NCI-H446 treated with DMSO at 0.1 percent for 48 hours (cell line): ENCODE measurements around the gene NVL.
"Not testable (repeated sequence)": the region's sequence is repeated elsewhere in the genome, so short reads cannot be mapped to it uniquely, and the experiment has no call there.

Source experiments
- DNase-seq: peaks from one replicate; lab custom pipeline; 2025; lab: John Stamatoyannopoulos, UW

Gene NVL

DNA sequence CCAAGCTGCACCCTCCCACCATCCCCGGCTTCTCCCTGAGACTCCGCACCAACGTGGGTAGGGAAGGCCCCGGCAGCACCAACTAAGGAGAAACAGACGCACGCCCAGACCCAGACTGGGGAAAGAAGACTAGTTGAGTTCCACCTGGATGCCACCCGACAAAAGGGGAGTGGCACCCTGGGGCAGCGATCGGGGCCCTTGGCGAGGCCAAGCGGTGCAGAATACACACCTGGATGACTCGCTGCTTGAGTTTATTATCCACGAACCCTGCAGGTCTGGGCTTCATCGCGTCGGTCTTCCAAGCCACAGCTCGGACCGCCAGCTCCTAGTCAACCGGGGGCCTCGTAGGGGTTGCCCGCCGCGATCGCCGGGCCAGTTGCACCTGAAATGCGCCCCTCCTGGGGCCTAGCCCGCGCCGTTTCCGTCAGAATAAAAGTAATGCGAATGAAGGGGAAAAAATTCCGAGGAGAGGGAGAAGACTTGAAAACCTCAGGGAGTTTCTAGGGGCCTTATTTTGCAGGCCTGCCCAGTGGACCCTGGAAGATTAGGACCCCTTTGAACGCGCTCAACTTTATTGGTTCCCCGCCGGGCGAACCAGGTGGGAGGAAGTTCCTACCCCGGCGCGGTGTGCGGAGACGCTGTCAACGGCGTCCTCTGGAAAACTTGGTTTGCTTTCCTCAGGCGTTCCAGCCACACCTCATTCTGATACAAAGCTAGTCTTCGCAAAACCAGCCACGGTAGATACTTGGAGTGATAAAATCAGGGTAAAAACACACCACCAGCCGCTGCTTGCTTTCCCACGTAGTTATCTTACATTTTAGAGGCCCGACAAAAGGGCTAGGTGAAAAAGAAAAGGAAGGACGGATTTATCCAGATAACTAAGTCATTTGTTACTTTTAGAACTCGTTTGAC lies at the start of gene NVL:
Gene NVL (minus strand): TSS at position 331 of the 912 bp plus-strand sequence. CDS start 45 bp downstream, at position 286.
- DNase-seq: peak; percentile 80

DNA sequence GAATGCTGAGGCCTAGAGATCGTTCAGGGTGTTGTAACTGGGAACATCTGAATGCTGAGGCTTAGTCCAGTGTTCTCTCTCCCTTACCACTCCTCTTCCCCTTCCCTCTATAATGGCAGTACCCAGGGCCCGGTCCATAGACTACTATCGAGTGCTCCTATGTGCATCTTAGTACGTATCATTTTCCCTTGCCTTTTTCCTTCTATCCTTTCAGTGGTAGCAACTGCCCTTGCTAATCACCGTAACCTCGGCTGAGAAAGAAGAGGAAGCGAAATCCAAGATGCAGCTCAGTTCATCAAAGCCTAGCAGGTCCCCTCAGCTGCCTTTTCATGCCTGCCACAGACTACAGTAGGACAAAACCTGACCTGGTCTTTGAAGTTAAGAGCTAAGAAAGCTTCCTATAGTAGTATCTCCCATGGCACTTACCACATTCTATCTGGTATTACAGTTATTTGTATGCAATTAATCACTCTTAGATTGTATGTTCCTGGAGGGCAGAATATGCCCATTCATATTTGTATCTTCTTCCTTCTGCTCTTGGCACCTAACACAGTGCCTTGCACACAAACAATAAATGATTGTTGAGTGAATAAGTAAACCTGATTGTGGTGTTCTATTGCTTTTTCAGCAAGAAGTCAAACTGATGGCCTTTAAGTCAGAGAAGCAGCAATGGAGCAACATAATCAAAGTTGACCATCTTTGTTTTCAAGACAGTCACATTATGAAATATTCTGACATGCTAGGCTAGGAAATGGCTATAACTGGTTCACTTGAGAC lies 49.1 kb upstream of the NVL start:
- no peak for DNase-seq

DNA sequence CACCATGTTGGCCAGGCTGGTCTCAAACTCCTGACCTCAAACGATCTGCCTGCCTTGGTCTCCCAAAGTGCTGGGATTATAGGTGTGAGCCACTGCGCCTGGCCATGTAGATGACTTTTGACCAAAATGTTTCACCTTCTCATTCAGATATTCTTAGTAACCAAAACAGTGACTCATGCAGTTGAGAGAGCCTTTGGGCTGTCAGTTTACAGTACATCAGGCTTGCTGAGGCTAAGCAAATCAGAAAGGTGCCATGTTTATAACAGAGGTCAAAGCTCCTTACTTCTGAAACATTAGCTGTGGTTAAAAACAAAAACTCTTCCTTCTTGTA lies 47.7 kb upstream of the NVL start:
- no peak for DNase-seq

DNA sequence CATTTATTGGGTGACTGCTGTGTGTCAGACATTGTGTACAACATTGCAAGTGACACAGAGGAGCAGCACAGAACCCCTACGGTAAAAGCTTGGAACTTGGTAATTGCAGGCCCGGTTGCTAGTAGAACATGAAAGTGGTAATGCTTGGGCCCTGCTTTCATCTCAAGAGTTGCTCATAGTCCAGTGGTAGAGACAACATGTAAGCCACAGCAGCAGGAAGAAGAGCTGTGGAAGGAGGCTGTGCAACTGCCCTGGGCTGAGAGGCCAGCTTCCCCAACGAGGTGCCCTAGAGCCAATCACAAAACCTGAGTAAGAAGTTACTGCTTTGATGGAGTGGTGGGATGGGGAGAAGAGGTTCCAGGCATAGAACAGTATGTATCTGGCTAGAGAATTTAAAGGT lies 45.1 kb upstream of the NVL start:
- no peak for DNase-seq

DNA sequence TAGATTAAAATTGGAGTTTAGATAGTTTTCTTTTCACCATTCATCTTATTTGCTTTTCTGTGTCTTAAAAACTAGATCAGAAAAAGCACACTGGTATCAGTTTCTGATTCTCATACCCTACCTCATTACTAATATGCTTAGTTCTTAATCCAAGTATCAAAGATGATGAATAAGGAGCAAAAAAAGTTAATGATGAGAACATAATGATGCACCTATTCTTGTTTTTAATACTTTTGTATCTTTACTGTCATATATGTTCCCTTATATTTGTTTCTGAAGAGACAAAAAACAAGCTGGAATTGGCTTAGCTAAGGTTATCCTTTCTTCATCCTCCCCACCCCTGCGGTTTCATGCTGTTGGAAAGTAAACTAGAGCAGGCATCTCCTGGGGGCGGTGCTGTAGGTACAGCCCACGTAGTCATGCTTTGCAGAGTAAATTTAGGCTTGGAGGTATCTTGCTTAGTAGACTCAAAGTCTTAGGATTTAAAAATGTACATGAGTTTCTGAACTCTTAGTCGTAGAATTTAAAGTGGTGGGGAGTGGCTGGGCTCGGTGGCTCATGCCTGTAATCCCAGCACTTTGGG lies 43.1 kb upstream of the NVL start:
- no peak for DNase-seq

DNA sequence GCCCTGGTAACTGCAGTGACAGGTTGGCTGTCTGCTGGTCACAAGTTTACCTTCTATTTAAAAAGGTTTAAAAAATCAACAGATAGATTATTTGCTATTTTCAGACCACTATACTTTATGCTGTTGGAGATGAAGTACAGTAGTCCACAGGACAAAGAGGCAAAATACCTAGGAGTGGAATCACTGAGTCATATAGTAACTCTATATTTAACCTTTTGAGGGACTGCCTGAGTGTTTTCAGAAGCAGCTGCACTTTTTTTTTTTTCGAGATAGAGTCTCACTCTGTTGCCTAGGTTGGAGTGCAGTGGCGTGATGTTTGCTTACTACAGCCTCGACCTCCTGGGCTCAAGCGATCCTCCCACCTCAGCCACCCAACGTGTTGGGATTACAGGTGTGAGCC lies 38.4 kb upstream of the NVL start:
- no peak for DNase-seq

DNA sequence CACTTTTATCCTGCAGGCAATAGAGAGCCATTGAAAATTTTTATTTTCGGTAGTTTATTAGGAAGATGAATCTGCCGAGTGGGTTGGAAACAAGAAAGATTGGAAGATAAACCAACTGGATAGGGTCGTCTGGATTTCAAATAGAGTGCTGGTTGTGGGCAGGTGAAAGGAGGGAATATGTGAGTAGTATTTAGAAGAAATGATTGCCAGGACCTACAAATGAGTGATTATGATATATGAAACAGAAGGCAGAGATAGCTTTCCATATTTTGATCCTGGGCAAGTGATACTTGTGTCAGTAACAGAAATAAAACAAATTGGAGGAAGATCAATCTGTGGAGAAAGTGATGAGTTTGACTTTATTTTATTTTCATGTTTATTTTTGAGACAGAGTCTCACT lies 29.2 kb upstream of the NVL start:
- DNase-seq: no peak

DNA sequence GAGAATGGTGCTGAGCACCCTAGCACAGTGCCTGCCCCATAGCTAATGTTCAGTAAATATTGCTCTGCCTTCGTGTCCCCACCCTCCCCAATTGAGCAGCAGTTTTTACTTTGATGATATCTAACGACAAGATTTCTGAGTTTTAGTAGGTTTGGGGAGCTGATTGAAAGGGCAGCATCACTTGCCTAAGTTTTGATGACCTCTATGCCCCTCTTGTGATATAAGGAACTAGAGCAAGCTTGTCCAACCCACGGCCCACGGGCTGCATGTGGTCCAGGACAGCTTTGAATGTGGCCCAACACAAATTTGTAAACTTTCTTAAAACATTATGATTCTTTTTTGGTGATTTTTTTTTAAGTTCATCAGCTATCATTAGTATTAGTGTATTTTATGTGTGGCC lies 28.3 kb upstream of the NVL start:
- no peak for DNase-seq

DNA sequence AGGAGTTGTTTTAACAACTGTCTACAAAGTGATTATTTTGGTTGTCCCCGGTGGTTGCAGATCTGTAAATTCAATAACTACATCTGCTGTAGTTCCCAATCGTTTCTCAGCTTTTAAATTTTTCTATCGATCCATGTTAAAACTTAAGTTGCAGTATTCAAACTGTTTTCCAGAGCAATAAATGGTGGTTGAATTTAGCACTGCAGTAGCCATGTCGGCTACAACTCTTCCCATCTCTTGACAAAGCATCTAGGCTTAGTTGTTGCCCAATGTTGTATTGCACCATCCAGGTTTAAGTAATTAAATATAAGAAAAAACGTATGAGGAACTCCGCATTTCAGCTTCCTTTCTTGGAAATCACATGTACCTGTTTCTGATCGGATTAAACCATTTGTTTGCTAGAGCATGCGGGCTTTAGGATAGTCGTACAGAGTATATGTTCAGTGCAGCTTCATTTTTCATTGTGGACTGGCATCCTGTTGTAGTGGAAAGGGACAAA lies 27.7 kb upstream of the NVL start:
- no peak for DNase-seq

DNA sequence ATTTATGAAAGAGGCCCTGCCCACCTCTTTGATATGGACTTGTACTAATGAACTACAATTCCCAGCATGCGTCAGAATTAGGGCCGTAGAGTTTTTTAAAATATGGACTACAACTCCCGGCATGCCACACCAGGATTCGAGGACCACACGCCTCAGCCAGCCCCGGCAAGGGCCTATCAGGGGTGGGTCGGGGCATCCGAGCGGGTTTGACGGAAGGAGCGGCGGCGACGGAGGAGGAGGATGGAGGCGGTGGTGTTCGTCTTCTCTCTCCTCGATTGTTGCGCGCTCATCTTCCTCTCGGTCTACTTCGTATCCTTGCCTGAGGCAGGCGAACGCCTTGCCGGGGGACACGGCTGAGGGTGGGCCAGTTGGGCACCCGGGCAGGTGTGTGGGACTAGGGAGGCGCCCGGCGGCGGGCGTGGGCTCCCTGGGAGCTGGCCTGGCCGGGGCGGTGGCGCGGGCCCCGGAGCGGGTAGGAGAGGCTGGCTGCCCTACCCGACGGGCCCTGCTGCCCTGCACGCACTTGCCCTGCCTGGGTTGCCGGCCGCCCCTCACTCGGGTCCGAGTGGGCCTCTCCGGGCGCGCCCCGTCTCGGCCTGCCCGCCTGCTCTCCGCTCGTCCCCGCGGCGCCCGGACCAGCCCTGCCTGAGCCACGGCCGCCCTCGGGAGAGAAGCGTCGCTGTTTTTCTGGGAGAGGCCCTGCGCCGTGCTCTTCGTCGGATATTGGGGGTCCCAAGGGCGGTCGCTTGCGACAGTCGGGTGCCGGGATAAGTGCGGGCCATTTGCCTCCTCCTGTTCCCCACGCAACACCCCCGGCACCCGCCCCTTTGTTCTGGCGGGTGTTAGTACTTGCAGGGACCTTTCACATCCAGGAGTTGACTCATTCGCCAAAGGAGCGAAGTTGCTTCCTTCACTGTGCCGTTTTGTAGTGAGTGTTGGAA lies 27.0 kb upstream of the NVL start, which contains the start of gene CNIH4:
Gene CNIH4 (plus strand): TSS at position 195 of the 941 bp plus-strand sequence. CDS start 46 bp downstream, at position 241.
- peak; percentile 93 for DNase-seq

DNA sequence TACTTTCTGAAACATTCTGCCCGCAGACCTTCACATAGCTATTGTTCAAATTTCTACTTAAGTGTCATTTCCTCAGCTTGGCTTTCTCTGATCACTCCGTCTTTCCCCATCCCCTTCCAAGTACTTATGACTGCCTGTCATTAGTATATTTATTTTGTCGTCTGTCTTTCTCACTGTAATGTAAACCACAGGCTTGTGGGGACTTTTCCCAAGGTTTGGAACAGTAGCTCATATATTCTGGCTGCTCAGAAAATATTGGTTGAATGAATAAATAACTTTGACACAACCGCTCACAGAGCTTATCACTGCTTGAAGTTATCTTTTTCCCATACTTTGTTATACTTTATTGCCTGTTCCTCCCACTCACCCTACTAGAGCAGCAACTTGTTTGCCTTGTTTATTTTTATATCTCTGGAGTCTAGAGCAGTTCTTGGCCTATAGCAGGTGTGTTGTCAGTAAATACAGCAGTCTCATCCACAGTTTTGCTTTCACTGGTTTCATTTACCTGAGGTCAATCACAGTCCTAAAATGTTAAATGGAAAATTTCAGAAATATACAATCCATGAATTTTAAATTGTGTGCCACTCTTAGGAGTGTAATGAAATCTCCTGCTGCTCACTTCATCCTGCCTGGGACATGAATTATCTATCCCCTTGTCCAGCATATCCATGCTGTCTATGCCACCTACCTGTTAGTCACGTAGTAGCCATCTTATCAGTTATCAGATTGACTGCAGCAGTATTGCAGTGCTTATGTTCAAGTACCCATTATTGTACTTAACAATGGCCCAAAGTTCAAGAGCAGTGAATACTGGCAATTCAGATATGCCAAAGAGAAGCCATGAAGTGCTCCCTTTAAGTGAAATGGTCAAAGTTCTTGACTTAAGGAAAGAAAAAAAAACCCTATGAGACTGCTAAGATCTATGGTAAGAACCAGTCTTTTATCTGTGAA lies 24.3 kb upstream of the NVL start:
- no peak for DNase-seq

DNA sequence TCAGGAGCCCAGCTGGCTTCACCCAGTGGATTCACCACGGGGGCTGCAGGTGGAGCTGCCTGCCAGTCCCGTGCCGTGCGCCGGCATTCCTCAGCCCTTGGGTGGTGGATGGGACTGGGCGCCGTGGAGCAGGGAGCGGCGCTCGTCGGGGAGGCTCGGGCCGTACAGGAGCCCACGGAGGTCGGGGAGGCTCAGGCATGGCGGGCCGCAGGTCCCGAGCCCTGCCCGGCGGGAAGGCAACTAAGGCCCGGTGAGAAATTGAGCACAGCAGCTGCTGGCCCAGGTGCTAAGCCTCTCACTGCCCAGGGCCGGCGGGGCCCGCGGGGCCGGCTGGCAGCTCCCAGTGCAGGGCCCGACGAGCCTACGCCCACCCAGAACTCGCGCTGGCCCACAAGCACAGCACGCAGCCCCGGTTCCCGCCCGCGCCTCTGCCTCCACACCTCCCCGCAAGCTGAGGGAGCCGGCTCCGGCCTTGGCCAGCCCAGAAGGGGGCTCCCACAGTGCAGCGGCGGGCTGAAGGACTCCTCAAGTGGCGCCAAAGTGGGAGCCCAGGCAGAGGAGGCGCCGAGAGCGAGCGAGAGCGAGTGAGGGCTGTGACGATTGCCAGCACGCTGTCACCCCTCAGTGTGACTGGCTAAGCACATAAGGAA lies 22.6 kb upstream of the NVL start:
- not testable (repeated sequence) for DNase-seq

DNA sequence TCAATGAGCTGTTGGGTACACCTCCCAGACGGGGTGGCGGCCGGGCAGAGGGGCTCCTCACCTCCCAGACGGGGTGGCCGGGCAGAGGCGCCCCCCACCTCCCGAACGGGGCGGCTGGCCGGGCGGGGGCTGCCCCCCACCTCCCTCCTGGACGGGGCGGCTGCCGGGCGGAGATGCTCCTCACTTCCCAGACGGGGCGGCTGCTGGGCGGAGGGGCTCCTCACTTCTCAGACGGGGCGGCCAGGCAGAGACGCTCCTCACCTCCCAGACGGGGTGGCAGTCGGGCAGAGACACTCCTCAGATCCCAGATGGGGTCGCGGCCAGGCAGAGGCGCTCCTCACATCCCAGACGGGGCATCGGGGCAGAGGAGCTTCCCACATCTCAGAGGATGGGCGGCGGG lies 19.7 kb upstream of the NVL start:
- not testable (repeated sequence) for DNase-seq

DNA sequence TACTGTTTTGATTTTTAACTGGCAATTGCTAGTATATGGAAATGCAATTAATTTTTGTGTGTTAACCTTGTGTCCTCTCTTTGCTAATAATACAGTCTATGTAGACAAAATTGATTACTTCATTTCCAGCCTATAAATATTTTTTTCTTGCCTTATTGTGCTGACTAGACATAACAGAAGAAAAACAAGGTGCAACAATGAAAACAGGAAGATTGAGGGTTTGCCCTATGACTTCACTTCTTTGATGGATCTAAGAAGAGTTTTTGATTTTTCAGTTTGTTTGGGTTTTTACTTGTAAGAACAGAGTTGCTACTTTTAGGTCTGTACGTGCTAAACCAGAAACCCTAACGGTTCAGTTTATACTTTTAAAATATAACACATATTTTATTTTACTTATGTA lies 18.2 kb upstream of the NVL start:
- no peak for DNase-seq

DNA sequence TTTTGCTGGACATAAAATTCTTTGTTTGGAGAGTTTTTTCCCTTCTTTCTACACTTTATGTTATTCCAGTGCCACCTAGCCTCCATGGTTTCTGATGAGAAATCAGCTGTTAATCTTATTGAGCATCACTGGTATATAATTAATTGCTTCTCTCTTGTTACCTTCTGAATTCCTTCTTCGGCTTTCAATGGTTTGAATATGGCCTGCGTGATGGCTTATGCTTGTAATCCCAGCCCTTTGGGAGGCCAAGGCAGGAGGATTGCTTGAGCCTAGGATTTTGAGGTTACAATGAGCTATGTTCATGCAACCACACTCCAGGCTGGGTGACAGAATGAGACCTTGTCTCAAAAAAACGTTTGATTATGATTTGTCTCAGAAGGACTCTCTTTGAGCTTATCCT lies 13.7 kb upstream of the NVL start:
- no peak for DNase-seq

DNA sequence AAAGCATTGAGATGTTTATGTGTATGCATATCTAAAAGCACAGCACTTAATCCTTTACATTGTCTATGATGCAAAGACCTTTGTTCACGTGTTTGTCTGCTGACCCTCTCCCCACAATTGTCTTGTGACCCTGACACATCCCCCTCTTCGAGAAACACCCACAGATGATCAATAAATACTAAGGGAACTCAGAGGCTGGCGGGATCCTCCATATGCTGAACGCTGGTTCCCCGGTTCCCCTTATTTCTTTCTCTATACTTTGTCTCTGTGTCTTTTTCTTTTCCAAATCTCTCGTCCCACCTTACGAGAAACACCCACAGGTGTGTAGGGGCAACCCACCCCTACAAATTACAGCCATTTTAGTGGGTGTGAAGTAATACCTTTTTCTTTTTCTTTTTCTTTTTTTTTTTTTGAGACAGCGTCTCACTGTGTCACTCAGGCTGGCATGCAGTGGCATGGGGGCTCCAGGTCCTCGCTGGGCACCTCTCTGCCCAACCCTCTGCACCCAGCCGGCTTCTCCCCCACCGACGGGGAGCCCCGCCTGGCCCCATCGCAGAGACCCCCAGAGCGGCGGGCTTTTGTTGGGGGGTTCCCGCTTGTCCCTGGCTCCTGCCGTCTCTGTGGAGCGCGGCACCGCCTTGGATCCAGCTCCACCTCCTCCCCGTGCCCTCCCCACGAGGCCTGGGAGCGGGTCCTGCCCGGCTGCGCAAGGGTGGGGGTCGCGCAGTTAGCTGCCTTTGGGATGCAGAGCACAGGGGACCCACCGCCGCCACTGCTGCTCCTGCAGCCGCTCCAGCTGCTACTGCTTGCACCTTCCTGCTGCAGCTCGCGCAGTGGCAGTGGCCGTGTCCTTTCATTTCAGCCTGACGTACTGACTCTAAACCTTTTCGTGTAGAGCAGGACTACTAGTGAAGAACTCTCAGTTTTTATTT lies 10.7 kb upstream of the NVL start:
- not testable (repeated sequence) for DNase-seq

DNA sequence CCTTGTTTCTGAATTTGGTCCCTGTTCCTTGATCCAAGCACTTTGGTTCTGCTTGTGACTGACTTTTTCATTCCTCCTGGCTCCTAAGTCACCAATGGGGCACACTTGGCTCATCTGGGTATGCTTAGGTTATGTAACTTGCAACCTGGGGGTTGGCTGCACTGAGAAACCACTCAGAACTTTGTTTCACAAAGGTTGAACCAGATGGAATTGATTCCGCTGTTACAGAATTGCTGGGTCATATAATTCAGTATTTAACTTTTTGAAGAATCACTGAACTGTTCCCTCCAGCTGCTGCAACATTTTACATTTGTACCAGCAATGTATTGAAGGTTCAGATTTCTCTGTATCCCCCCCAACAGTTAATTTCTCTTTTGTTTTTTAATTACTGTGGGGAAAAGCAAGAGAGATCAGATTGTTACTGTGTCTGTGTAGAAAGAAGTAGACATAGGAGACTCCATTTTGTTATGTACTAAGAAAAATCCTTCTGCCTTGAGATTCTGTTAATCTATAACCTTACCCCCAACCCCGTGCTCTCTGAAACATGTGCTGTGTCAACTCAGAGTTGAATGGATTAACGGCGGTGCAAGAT lies 9.6 kb upstream of the NVL start:
- no peak for DNase-seq

DNA sequence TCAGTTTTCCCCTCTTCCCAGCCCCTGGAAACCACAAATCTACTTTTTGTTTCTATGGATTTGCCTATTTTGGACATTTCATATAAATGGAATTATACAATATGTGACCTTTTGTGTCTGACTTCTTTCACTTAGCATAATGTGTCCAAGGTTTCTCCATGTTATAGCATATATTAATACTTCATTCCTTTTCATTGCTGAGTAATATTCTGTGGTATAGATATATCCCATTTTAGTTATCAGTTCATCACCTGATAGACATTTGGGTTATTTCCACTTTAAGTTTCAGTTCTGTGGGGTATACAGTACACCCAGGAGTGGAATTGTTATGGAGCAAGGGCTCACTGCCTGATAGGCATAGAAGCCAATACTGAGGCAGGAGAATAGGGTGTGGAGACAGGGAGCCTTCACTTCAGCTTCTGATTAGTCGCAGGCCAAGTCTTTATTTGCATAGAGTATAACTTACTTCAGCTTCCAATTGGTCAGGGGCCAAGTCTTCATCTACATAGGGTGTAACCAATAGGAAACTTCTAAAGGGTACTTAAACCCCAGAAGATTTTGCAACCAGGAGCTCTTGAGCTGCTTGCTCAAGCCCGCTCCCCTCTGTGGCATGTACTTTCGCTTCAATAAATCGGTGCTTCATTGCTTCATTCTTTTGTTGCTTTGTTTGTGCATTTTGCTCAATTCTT lies 8.3 kb upstream of the NVL start:
- DNase-seq: no peak
